Calu3 (cell line): ENCODE results near the gene RHBDF1. TPM values are rescaled to one million over a fixed set of nuclear protein-coding genes. Genes with fewer than 3 reads are reported as not detected.

Experiments
- BruUV-seq: library from RNA; stranded (reverse); fragments of 400-500 nt; replicated peaks from 2 replicates; lab custom pipeline; 2021; lab: Mats Ljungman, UMichigan
- CTCF ChIA-PET: fragments of 300-600 bp; sonication (Branson Sonifier 250); formaldehyde crosslinking; loops from one replicate; lab custom pipeline; 2022; ENCODE audit warnings: antibody characterized with exemption; lab: Charles Lee
- DNase-seq: peaks from one replicate; pipeline ENCODE4 v3.0.0; 2022
- H3K27ac Mint-ChIP-seq: one replicate; pipeline ENCODE4 v1.8.0; 2022; ENCODE audit warnings: mixed read lengths; ENCODE audit not compliant: unreplicated experiment
- H3K27me3 Mint-ChIP-seq: one replicate; pipeline ENCODE4 v1.8.0; 2022; ENCODE audit warnings: mixed read lengths; ENCODE audit not compliant: unreplicated experiment
- H3K36me3 Mint-ChIP-seq: one replicate; pipeline ENCODE4 v1.8.0; 2022; ENCODE audit warnings: mild to moderate bottlenecking, moderate library complexity, mixed read lengths; ENCODE audit not compliant: insufficient read depth, unreplicated experiment
- H3K4me1 Mint-ChIP-seq: one replicate; pipeline ENCODE4 v1.8.0; 2022; ENCODE audit warnings: mild to moderate bottlenecking, low read depth, mixed read lengths; ENCODE audit not compliant: unreplicated experiment
- H3K4me3 Mint-ChIP-seq: one replicate; pipeline ENCODE4 v1.8.0; 2022; ENCODE audit warnings: mild to moderate bottlenecking, low read depth, moderate library complexity, mixed read lengths; ENCODE audit not compliant: unreplicated experiment
- H3K9me3 Mint-ChIP-seq: one replicate; pipeline ENCODE4 v1.8.0; 2022; ENCODE audit warnings: low read depth, mixed read lengths; ENCODE audit not compliant: unreplicated experiment
- intact Hi-C: fragments of 100-400 bp; cut with micrococcal nuclease; formaldehyde crosslinking; loops from one replicate; pipeline ENCODE4 v1.10.0; 2022; ENCODE audit not compliant: unreplicated experiment
- total RNA-seq: library from RNA; stranded (reverse); gene quantifications from 2 replicates; pipeline ENCODE4 v1.2.3, GENCODE V29; 2022
- TF ChIP-seq, protein P1 (sequence below): fragments of 200-600 bp; IDR thresholded peaks from one replicate; pipeline ENCODE4 v1.8.0; 2022; ENCODE audit warnings: antibody characterized with exemption; ENCODE audit not compliant: unreplicated experiment

The RHBDF1 gene
- total RNA-seq, 1 experiment from 2014 or later: 60.2 TPM

DNA sequence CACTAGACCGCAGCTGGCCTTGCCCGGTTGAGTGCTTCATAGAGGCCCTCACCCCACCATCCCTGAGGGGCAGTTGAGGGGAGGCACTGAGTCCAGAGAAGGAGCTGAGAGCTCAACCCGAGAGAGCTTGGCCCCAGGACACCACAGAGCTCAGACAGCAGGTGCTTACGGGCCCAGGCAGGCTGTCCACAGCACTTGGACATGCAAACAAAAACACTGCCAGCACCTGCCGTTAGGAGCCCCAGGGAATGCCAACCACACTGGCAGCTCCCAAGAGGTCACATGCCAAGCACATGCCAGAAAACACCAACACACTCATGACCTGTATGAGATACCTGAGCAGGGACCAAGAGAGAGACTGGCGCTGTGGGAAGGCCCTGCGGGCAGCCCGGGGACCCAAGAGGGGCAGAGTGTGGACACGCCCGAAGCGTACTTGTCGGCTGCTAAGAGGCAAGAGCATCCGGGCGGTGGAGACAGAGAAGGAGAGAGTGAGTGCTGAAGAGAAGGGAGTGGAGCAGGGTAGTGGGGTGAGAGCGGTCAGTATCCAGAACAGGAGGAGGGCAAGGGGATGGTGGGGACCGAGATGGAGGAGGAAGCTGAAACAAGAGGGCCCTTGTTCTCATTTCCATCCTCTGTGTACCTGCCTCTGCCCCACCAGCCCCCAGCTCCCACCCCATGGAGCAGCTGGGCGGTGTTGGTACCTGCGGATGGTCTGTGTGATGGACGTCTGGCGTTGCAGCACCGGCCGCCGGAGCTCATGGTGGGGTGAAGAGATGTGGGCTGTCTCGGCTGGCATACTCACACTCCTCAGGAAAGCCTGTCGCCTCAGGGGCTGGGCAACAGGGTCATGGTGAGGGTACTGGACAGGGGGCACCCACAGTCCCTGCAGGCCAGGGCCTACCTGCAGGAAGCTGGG lies 8.2 kb downstream of the RHBDF1 start:
- no peaks in the 10 kb centered on the region for H3K9me3 Mint-ChIP-seq
- H3K4me1 Mint-ChIP-seq: peaks cover 15% of the 10 kb centered on the region
- H3K27ac Mint-ChIP-seq: no peak overlapping the region
- no TSS peak for BruUV-seq
- peaks cover 24% of the 10 kb centered on the region for H3K36me3 Mint-ChIP-seq
- no peak overlapping the region for H3K4me3 Mint-ChIP-seq
- CTCF ChIA-PET: interaction anchor here (1.0 to 2.0 kb wide), 3 partner anchors 11 to 30 kb away, joined by 3 to 10 read pairs (median 5); partner anchors contain the start of genes POLR3K and SNRNP25
- TF ChIP-seq, protein P1, sequence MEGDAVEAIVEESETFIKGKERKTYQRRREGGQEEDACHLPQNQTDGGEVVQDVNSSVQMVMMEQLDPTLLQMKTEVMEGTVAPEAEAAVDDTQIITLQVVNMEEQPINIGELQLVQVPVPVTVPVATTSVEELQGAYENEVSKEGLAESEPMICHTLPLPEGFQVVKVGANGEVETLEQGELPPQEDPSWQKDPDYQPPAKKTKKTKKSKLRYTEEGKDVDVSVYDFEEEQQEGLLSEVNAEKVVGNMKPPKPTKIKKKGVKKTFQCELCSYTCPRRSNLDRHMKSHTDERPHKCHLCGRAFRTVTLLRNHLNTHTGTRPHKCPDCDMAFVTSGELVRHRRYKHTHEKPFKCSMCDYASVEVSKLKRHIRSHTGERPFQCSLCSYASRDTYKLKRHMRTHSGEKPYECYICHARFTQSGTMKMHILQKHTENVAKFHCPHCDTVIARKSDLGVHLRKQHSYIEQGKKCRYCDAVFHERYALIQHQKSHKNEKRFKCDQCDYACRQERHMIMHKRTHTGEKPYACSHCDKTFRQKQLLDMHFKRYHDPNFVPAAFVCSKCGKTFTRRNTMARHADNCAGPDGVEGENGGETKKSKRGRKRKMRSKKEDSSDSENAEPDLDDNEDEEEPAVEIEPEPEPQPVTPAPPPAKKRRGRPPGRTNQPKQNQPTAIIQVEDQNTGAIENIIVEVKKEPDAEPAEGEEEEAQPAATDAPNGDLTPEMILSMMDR: no peak
- no peaks in the 10 kb centered on the region for H3K27me3 Mint-ChIP-seq
- DNase-seq: no peak
- intact Hi-C loops: loop anchor here (2.0 kb wide), 1 partner anchor 33 kb away; no protein-coding TSS in a partner anchor

DNA sequence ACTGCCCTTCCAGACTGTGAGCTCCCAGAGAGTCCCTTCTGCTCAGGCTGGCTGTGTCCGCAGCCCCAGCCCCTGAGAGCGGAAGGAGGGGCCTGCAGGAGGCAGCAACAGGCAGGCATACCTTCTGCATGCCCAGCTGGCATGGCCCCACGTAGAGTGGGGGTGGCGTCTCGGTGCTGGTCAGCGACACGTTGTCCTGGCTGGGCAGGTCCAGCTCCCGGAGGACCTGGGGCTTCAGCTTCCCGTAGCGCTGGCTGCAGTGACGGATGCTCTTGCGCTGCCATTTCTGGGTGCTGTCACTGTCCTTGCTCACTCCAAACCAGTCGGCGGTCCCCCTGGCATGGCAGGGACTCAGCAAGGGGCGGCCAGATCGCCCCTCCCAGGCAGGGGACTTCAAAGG lies 9.0 kb downstream of the RHBDF1 start:
- no peak for DNase-seq
- intact Hi-C loops: no loop called here
- Mint-ChIP-seq H3K36me3 (peaks cover 32% of the 10 kb centered on the region), H3K4me3 (no peak overlapping the region), H3K4me1 (peaks cover 15% of the 10 kb centered on the region), H3K27me3 (no peaks in the 10 kb centered on the region), H3K9me3 (no peaks in the 10 kb centered on the region), H3K27ac (no peak overlapping the region)
- no TSS peak for BruUV-seq
- CTCF ChIA-PET: interaction anchor here (1.0 to 1.6 kb wide), 2 partner anchors 10 to 25 kb away, joined by 3 to 5 read pairs; partner anchors contain the start of genes POLR3K and SNRNP25
- TF ChIP-seq, protein P1: no peak

DNA sequence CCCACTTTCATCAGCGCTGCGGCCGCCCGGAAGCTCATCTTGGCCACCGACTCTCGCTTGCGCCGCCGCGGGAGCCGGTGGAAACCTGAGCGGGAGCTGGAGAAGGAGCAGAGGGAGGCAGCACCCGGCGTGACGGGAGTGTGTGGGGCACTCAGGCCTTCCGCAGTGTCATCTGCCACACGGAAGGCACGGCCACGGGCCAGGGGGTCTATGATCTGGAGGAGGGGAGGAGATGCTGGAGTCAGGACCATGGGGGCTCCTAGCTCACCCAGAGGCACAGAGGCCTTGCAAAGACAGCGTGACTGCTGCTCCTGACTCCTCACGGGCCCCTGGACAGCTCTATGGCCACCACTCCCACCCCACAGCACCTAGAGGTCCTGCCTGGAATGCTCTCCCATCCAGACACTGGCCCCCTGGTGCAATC lies 9.5 kb downstream of the RHBDF1 start:
- Mint-ChIP-seq H3K4me3 (no peak overlapping the region), H3K36me3 (peaks cover 36% of the 10 kb centered on the region), H3K4me1 (peaks cover 15% of the 10 kb centered on the region), H3K9me3 (no peaks in the 10 kb centered on the region), H3K27ac (no peak overlapping the region), H3K27me3 (no peaks in the 10 kb centered on the region)
- intact Hi-C loops: no loop called here
- CTCF ChIA-PET: interaction anchor here (1.0 to 1.6 kb wide), 3 partner anchors 10 to 34 kb away, joined by 3 to 5 read pairs (median 4); partner anchors contain the start of genes POLR3K and SNRNP25
- BruUV-seq: no TSS peak
- DNase-seq: no peak
- TF ChIP-seq, protein P1: no peak

DNA sequence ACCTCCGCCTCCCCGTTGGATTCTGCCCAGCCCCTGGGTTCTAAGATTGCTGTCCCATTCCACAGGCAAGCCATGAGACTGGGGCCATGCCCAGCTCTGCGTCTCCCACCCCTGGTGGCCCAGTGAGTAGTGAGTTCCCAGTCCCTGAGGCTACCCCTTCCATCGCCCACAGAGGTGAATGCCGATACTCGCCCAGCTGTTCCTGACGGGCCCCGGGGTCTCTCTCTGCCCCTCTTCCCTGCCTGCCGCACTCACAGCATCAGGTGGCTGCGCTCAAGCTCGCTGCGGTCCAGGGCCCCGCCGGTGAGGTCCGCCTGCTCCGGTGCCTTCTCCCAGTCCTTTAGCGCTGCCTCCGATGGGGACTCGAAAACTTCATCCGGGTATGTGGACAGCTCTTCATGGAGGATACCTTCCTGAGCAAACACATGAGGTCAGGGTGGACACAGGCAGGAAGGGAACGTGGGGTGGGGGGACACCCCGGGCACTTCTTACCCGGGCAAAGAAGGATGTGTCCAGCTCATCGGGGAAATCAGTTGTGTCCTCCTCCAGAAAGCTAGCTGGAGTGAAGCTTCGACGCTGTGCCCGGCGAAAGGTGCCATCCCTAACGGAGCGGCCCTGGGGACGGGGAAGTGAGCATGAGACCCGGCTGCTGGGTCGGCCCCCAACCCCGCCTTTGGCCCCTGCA lies 10.0 kb downstream of the RHBDF1 start:
- no peak for DNase-seq
- BruUV-seq: no TSS peak
- Mint-ChIP-seq H3K4me1 (peaks cover 15% of the 10 kb centered on the region), H3K27me3 (no peaks in the 10 kb centered on the region), H3K9me3 (no peaks in the 10 kb centered on the region), H3K27ac (no peak overlapping the region), H3K4me3 (no peak overlapping the region), H3K36me3 (peaks cover 37% of the 10 kb centered on the region)
- intact Hi-C loops: no loop called here
- TF ChIP-seq, protein P1: no peak
- CTCF ChIA-PET: interaction anchor here (0.6 to 1.6 kb wide), 4 partner anchors 8 to 35 kb away, joined by 4 to 5 read pairs (median 4); partner anchors contain the start of genes POLR3K and SNRNP25
